Measurements from ENCODE around the gene FAM171A1.

The FAM171A1 gene

GRCh38 chr10:15368101-15368855 lies 2.8 kb downstream of the FAM171A1 start:
- no peaks in the 10 kb centered on the region for H3K4me1 ChIP-seq (ENCODE audit: low read length)
- H4K20me1 ChIP-seq (ENCODE audit: insufficient read depth, low read length) = no peaks in the 10 kb centered on the region
- no peaks in the 10 kb centered on the region for H3K79me2 ChIP-seq (ENCODE audit: low read length)
- no peaks in the 10 kb centered on the region for H3K9me3 ChIP-seq (ENCODE audit: insufficient read depth, low read length)
- H3K27ac ChIP-seq (ENCODE audit: low read length) = no peak overlapping the region
- H3K4me3 ChIP-seq (ENCODE audit: low read length) = no peak overlapping the region
- no peak overlapping the region for H2AFZ ChIP-seq (ENCODE audit: low read depth, low read length)
- no peaks in the 10 kb centered on the region for H3K27me3 ChIP-seq (ENCODE audit: low read depth, low read length)
- no peak overlapping the region for H3K9ac ChIP-seq (ENCODE audit: low read length)
- H3K36me3 ChIP-seq (replicated peaks; ENCODE audit: low read depth, low read length) = no peaks in the 10 kb centered on the region
- no peak overlapping the region for H3K4me2 ChIP-seq (ENCODE audit: low read length)
- TF ChIP-seq CTCF (IDR thresholded peaks at IDR 0.05; ENCODE audit: low read depth, low read length) (no peak), EZH2phosphoT487 (IDR thresholded peaks at IDR 0.05; ENCODE audit: low read depth) (no peak)

GRCh38 chr10:15367296-15368085 lies 3.6 kb downstream of the FAM171A1 start:
- Histone ChIP-seq H3K79me2 (ENCODE audit: low read length) (no peaks in the 10 kb centered on the region), H4K20me1 (ENCODE audit: insufficient read depth, low read length) (no peaks in the 10 kb centered on the region), H3K27ac (ENCODE audit: low read length) (no peak overlapping the region), H3K27me3 (ENCODE audit: low read depth, low read length) (no peaks in the 10 kb centered on the region), H3K4me1 (ENCODE audit: low read length) (no peaks in the 10 kb centered on the region), H3K36me3 (replicated peaks; ENCODE audit: low read depth, low read length) (no peaks in the 10 kb centered on the region), H3K4me2 (ENCODE audit: low read length) (no peak overlapping the region), H3K4me3 (ENCODE audit: low read length) (no peak overlapping the region), H2AFZ (ENCODE audit: low read depth, low read length) (no peak overlapping the region), H3K9me3 (ENCODE audit: insufficient read depth, low read length) (no peaks in the 10 kb centered on the region), H3K9ac (ENCODE audit: low read length) (no peak overlapping the region)
- TF ChIP-seq EZH2phosphoT487 (IDR thresholded peaks at IDR 0.05; ENCODE audit: low read depth) (no peak), CTCF (IDR thresholded peaks at IDR 0.05; ENCODE audit: low read depth, low read length) (no peak)

- Histone ChIP-seq H3K4me1 (ENCODE audit: low read length) (no peaks in the 10 kb centered on the region), H3K27ac (ENCODE audit: low read length) (no peak overlapping the region), H3K9me3 (ENCODE audit: insufficient read depth, low read length) (no peaks in the 10 kb centered on the region), H3K4me3 (ENCODE audit: low read length) (no peak overlapping the region), H4K20me1 (ENCODE audit: insufficient read depth, low read length) (no peaks in the 10 kb centered on the region), H3K9ac (ENCODE audit: low read length) (no peak overlapping the region), H3K36me3 (replicated peaks; ENCODE audit: low read depth, low read length) (no peaks in the 10 kb centered on the region), H3K4me2 (ENCODE audit: low read length) (no peak overlapping the region), H3K27me3 (ENCODE audit: low read depth, low read length) (no peaks in the 10 kb centered on the region), H2AFZ (ENCODE audit: low read depth, low read length) (no peak overlapping the region), H3K79me2 (ENCODE audit: low read length) (no peaks in the 10 kb centered on the region)
- TF ChIP-seq CTCF (IDR thresholded peaks at IDR 0.05; ENCODE audit: low read depth, low read length) (no peak), EZH2phosphoT487 (IDR thresholded peaks at IDR 0.05; ENCODE audit: low read depth) (no peak)
Observed at GRCh38 chr10:15365692-15366091, 5.4 kb downstream of the FAM171A1 start.

GRCh38 chr10:15364001-15364400 lies 7.1 kb downstream of the FAM171A1 start:
- H3K9ac ChIP-seq (ENCODE audit: low read length) = no peak overlapping the region
- no peaks in the 10 kb centered on the region for H3K79me2 ChIP-seq (ENCODE audit: low read length)
- no peak overlapping the region for H2AFZ ChIP-seq (ENCODE audit: low read depth, low read length)
- no peaks in the 10 kb centered on the region for H3K4me1 ChIP-seq (ENCODE audit: low read length)
- TF ChIP-seq CTCF (IDR thresholded peaks at IDR 0.05; ENCODE audit: low read depth, low read length) (no peak), EZH2phosphoT487 (IDR thresholded peaks at IDR 0.05; ENCODE audit: low read depth) (no peak)
- no peaks in the 10 kb centered on the region for H3K9me3 ChIP-seq (ENCODE audit: insufficient read depth, low read length)
- no peaks in the 10 kb centered on the region for H4K20me1 ChIP-seq (ENCODE audit: insufficient read depth, low read length)
- no peak overlapping the region for H3K27ac ChIP-seq (ENCODE audit: low read length)
- H3K36me3 ChIP-seq (replicated peaks; ENCODE audit: low read depth, low read length) = no peaks in the 10 kb centered on the region
- H3K4me2 ChIP-seq (ENCODE audit: low read length) = no peak overlapping the region
- no peak overlapping the region for H3K4me3 ChIP-seq (ENCODE audit: low read length)
- H3K27me3 ChIP-seq (ENCODE audit: low read depth, low read length) = no peaks in the 10 kb centered on the region

Measured in OCI-LY3 (cell line).